Breast epithelium (tissue), 4 donors: ENCODE results near the gene ZNF428. TPM values are rescaled to one million over a fixed set of nuclear protein-coding genes. Genes with fewer than 3 reads are reported as not detected.

Experiments used
- DNase-seq, 2 donors: peaks; one replicate each; pipeline ENCODE4 v3.0.0-alpha.2; 2019; ENCODE audit warnings: low spot score in 2 of 2
- H3K27ac ChIP-seq, 2 donors: fragments of 200-600 bp; sonication (generic) in 1 of 2; one replicate each; pipeline ENCODE4 v1.5.1; 2016 to 2019; ENCODE audit warnings: mild to moderate bottlenecking in 1 of 2
- H3K27me3 ChIP-seq, 2 donors: fragments of 200-600 bp; sonication (generic) in 1 of 2; one replicate each; pipeline versions ENCODE4 v1.5.1 to v1.6.0; 2017 to 2019; ENCODE audit warnings: control low read depth in 1 of 2, mild to moderate bottlenecking in 1 of 2
- H3K36me3 ChIP-seq: fragments of 200-600 bp; one replicate; pipeline ENCODE4 v1.5.1; 2019
- H3K4me1 ChIP-seq, 2 donors: fragments of 200-600 bp; sonication (generic); one replicate each; pipeline ENCODE4 v1.5.1; 2016 to 2019; ENCODE audit warnings: control low read depth in 1 of 2
- H3K4me3 ChIP-seq, 3 donors: fragments of 200-600 bp; sonication (generic); 1 replicate in 2 of 3; 2 replicates in 1 of 3; pipeline ENCODE4 v1.5.1; 2016 to 2019; ENCODE audit warnings: mild to moderate bottlenecking in 3 of 3, moderate library complexity in 2 of 3
- H3K9me3 ChIP-seq, 2 donors: fragments of 200-600 bp; sonication (generic) in 1 of 2; one replicate each; pipeline ENCODE4 v1.5.1; 2016 to 2019; ENCODE audit warnings: control low read depth in 1 of 2
- POLR2A ChIP-seq: fragments of 450-650 bp; IDR thresholded peaks from one replicate; pipeline ENCODE4 v1.6.1; 2016; ENCODE audit warnings: antibody characterized with exemption, mild to moderate bottlenecking, moderate library complexity
- POLR2AphosphoS5 ChIP-seq, 3 donors: sonication (generic); formaldehyde crosslinking; IDR thresholded peaks; one replicate each; pipeline ENCODE4 v1.6.1; 2017; ENCODE audit warnings: antibody characterized with exemption in 3 of 3
- intact Hi-C: fragments of 100-400 bp; cut with DNase I; formaldehyde crosslinking; loops from one replicate; pipeline ENCODE4 v1.15.1; 2023; ENCODE audit warnings: low total_unique reads
- total RNA-seq, 3 donors: library from RNA; depleted of rRNA; stranded (reverse); fragments of >200 nt; gene quantifications; one replicate each; pipeline ENCODE4 v1.1.0, GENCODE V29; 2016
- TF ChIP-seq, protein P1 (sequence below), 3 donors: fragments of 450-650 bp; IDR thresholded peaks; one replicate each; pipeline ENCODE4 v1.5.1; 2016 to 2017; ENCODE audit warnings: antibody characterized with exemption in 3 of 3, mild to moderate bottlenecking in 3 of 3, moderate library complexity in 3 of 3

The ZNF428 gene
- total RNA-seq, 3 donors from 2014 or later: 24.7 to 31.1 (median 28.2) TPM

- H3K9me3 ChIP-seq: no peaks in the 10 kb centered on the region
- H3K4me1 ChIP-seq: no peaks in the 10 kb centered on the region
- peak overlapping the region; percentile 81 to 91 (median 82) for H3K4me3 ChIP-seq
- peak overlapping the region; percentile 91 for H3K27ac ChIP-seq
- DNase-seq: no peak
- peak in 1 of 3 donors; percentile 1 for TF ChIP-seq POLR2AphosphoS5 (IDR thresholded peaks at IDR 0.05)
- TF ChIP-seq, protein P1, sequence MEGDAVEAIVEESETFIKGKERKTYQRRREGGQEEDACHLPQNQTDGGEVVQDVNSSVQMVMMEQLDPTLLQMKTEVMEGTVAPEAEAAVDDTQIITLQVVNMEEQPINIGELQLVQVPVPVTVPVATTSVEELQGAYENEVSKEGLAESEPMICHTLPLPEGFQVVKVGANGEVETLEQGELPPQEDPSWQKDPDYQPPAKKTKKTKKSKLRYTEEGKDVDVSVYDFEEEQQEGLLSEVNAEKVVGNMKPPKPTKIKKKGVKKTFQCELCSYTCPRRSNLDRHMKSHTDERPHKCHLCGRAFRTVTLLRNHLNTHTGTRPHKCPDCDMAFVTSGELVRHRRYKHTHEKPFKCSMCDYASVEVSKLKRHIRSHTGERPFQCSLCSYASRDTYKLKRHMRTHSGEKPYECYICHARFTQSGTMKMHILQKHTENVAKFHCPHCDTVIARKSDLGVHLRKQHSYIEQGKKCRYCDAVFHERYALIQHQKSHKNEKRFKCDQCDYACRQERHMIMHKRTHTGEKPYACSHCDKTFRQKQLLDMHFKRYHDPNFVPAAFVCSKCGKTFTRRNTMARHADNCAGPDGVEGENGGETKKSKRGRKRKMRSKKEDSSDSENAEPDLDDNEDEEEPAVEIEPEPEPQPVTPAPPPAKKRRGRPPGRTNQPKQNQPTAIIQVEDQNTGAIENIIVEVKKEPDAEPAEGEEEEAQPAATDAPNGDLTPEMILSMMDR (IDR thresholded peaks at IDR 0.05): no peak
- intact Hi-C loops: no loop called here
- no peaks in the 10 kb centered on the region for H3K27me3 ChIP-seq
- no peaks in the 10 kb centered on the region for H3K36me3 ChIP-seq
These were observed 902 bp upstream of the ZNF428 start for GRCh38 chr19:43620061-43621001.

DNA sequence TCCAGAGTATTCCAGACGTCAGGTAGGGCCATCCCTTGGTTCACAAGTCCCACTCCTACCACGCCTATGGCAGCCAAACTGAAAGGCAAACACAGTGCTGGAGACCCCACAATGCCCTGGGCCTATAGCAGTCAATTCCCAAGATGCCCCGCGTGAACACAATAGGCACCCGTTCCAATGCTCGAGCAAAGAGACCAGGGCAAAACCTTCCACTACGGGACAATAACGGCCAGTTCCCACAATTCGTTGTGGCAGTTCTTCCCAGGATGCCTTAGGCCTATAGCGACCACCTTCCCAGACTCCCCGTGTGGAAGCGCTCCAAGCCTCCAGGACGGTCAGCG is 538 bp downstream of the ZNF428 start:
- intact Hi-C loops: no loop called here
- peak overlapping the region; percentile 91 for H3K27ac ChIP-seq
- TF ChIP-seq POLR2AphosphoS5 (IDR thresholded peaks at IDR 0.05) (no peak), POLR2A (no peak)
- TF ChIP-seq, protein P1 (IDR thresholded peaks at IDR 0.05): no peak
- H3K9me3 ChIP-seq: no peaks in the 10 kb centered on the region
- H3K4me3 ChIP-seq: peak overlapping the region; percentile 81 to 91 (median 82)
- no peak for DNase-seq
- no peaks in the 10 kb centered on the region for H3K4me1 ChIP-seq
- H3K27me3 ChIP-seq: no peaks in the 10 kb centered on the region
- H3K36me3 ChIP-seq: no peaks in the 10 kb centered on the region

- intact Hi-C loops: no loop called here
These were observed 2.5 kb downstream of the ZNF428 start for GRCh38 chr19:43616954-43617353.

DNA sequence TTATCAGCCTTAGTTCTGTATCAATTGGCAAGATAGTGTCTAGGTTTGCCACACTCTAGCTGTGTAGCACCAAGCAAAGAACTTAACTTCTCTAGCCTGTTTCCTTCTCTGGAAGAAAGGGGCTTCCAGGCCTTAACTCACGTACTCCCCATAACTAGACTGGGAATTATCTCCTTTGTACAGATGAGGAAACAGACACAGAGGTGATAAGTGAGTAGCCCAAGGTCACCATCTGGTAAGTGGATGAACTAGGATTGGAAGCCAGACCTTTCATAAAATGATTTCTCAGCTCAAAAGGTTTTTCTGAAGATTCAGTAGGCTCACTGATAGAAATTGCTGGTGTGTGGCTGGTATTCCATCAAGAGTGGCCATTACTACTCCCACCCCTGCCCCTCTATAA is 3.1 kb downstream of the ZNF428 start:
- intact Hi-C loops: no loop called here
- DNase-seq: no peak
- no peak overlapping the region for H3K27ac ChIP-seq
- H3K4me3 ChIP-seq: no peak overlapping the region
- no peaks in the 10 kb centered on the region for H3K9me3 ChIP-seq
- H3K4me1 ChIP-seq: no peaks in the 10 kb centered on the region
- H3K36me3 ChIP-seq: no peaks in the 10 kb centered on the region
- no peaks in the 10 kb centered on the region for H3K27me3 ChIP-seq
- TF ChIP-seq POLR2A: no peak
- no peak for TF ChIP-seq POLR2AphosphoS5 (IDR thresholded peaks at IDR 0.05)
- TF ChIP-seq, protein P1 (IDR thresholded peaks at IDR 0.05): no peak

More at GRCh38 chr19:43616954-43617353, 2.5 kb downstream of the ZNF428 start:
- Histone ChIP-seq H3K36me3 (no peaks in the 10 kb centered on the region), H3K4me1 (no peaks in the 10 kb centered on the region), H3K27ac (no peak overlapping the region), H3K27me3 (no peaks in the 10 kb centered on the region), H3K4me3 (no peak overlapping the region), H3K9me3 (no peaks in the 10 kb centered on the region)
- no peak for DNase-seq
- TF ChIP-seq POLR2A: no peak
- TF ChIP-seq, protein P1 (IDR thresholded peaks at IDR 0.05): no peak
- no peak for TF ChIP-seq POLR2AphosphoS5 (IDR thresholded peaks at IDR 0.05)

- Histone ChIP-seq H3K9me3 (no peaks in the 10 kb centered on the region), H3K4me3 (no peak overlapping the region), H3K36me3 (no peaks in the 10 kb centered on the region), H3K4me1 (no peaks in the 10 kb centered on the region), H3K27ac (no peak overlapping the region), H3K27me3 (no peaks in the 10 kb centered on the region)
- no peak for DNase-seq
- intact Hi-C loops: no loop called here
- TF ChIP-seq POLR2AphosphoS5 (IDR thresholded peaks at IDR 0.05): no peak
- no peak for TF ChIP-seq POLR2A
- TF ChIP-seq, protein P1 (IDR thresholded peaks at IDR 0.05): no peak
These were observed 7.1 kb downstream of the ZNF428 start for GRCh38 chr19:43612374-43612773.
